ENCODE measurements around the gene RIMS3. TPM values are rescaled to one million over a fixed set of nuclear protein-coding genes. Genes with fewer than 3 reads are reported as not detected.
A peak's percentile ranks its signal among the peaks of the same experiment; 100 is the strongest.

RIMS3 gene
- total and polyA plus RNA-seq, 5 donors from 2014 or later: 1.0 to 3.8 (median 1.9) TPM

GRCh38 chr1:40690771-40691537 is 25.5 kb upstream of the RIMS3 start:
- ATAC-seq (ENCODE audit: low read depth in 2 of 2) (no peak), DNase-seq (no peak)
- Histone ChIP-seq H3K27ac (ENCODE audit: insufficient read depth, low read length, poor library complexity, severe bottlenecking) (peak overlapping the region; percentile 99), H3K9me3 (ENCODE audit: control insufficient read depth in 2 of 2, low read length in 2 of 2) (no peaks in the 10 kb centered on the region), H3K27me3 (ENCODE audit: control insufficient read depth, insufficient read depth, low read length) (no peaks in the 10 kb centered on the region), H3K4me3 (ENCODE audit: low read depth, low read length) (peak overlapping the region; percentile 83), H3K36me3 (ENCODE audit: control insufficient read depth, insufficient read depth, low read length) (peaks cover 8% of the 10 kb centered on the region), H3K4me1 (ENCODE audit: control insufficient read depth, insufficient read depth, low read length, poor library complexity, severe bottlenecking) (peaks cover 44% of the 10 kb centered on the region)
- Mint-ChIP-seq H3K4me1 (peaks cover 26 to 67% (median 42%) of the 10 kb centered on the region in 4 donors), H3K27me3 (no peaks in the 10 kb centered on the region), H3K27ac (peak overlapping the region; percentile 98 to 99 (median 98)), H3K9me3 (peaks cover 0 to 5% (median 0%) of the 10 kb centered on the region in 7 donors), H3K4me3 (peak overlapping the region; percentile 91 to 99 (median 98)), H3K36me3 (peaks cover 15% of the 10 kb centered on the region)

DNA sequence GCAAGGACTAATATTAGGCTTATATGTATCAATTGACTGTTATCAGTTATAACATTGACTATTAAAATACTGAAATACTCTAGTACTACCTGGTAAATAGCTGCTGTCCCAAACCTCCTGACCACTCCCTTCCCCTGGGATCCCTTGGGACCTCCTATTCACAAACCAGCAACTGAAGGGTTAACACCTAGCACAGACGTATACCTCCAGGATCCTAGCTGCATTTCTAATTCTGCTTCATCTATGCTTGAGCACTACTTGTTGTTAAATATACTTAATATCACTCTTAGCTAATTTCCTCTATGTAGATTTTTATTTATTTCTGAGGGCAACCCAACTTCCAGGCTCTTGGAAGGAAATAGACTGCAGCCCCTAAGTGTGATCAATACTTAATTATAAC is 24.3 kb upstream of the RIMS3 start:
- ATAC-seq (ENCODE audit: low read depth in 2 of 2): no peak
- Mint-ChIP-seq H3K27ac (peak overlapping the region in 2 of 3 donors; percentile 53 to 97), H3K9me3 (peaks cover 0 to 5% (median 0%) of the 10 kb centered on the region in 7 donors), H3K36me3 (peaks cover 15% of the 10 kb centered on the region), H3K4me1 (peaks cover 26 to 55% (median 40%) of the 10 kb centered on the region in 4 donors), H3K27me3 (no peaks in the 10 kb centered on the region), H3K4me3 (peak overlapping the region in 1 of 4 donors; percentile 55)
- Histone ChIP-seq H3K36me3 (ENCODE audit: control insufficient read depth, insufficient read depth, low read length) (peaks cover 8% of the 10 kb centered on the region), H3K9me3 (ENCODE audit: control insufficient read depth in 2 of 2, low read length in 2 of 2) (no peaks in the 10 kb centered on the region), H3K27me3 (ENCODE audit: control insufficient read depth, insufficient read depth, low read length) (no peaks in the 10 kb centered on the region), H3K27ac (ENCODE audit: insufficient read depth, low read length, poor library complexity, severe bottlenecking) (peak overlapping the region; percentile 99), H3K4me1 (ENCODE audit: control insufficient read depth, insufficient read depth, low read length, poor library complexity, severe bottlenecking) (peaks cover 36% of the 10 kb centered on the region), H3K4me3 (ENCODE audit: low read depth, low read length) (no peak overlapping the region)
- no peak for DNase-seq

GRCh38 chr1:40687661-40688060 is 22.2 kb upstream of the RIMS3 start:
- no peaks in the 10 kb centered on the region for H3K27me3 Mint-ChIP-seq
- ATAC-seq (ENCODE audit: low read depth in 2 of 2) (no peak), DNase-seq (no peak)
- no peak overlapping the region for H3K4me3 Mint-ChIP-seq
- no peak overlapping the region for H3K4me3 ChIP-seq (ENCODE audit: low read depth, low read length)
- H3K27ac ChIP-seq (ENCODE audit: insufficient read depth, low read length, poor library complexity, severe bottlenecking): no peak overlapping the region
- H3K4me1 ChIP-seq (ENCODE audit: control insufficient read depth, insufficient read depth, low read length, poor library complexity, severe bottlenecking): peaks cover 16% of the 10 kb centered on the region
- H3K9me3 ChIP-seq (ENCODE audit: control insufficient read depth in 2 of 2, low read length in 2 of 2): no peaks in the 10 kb centered on the region
- peaks cover 15% of the 10 kb centered on the region for H3K36me3 Mint-ChIP-seq
- peaks cover 15 to 35% (median 21%) of the 10 kb centered on the region in 4 donors for H3K4me1 Mint-ChIP-seq
- peaks cover 8% of the 10 kb centered on the region for H3K36me3 ChIP-seq (ENCODE audit: control insufficient read depth, insufficient read depth, low read length)
- peaks cover 0 to 7% (median 0%) of the 10 kb centered on the region in 7 donors for H3K9me3 Mint-ChIP-seq
- H3K27ac Mint-ChIP-seq: peak overlapping the region in 1 of 3 donors; percentile 15
- no peaks in the 10 kb centered on the region for H3K27me3 ChIP-seq (ENCODE audit: control insufficient read depth, insufficient read depth, low read length)

- Histone ChIP-seq H3K36me3 (ENCODE audit: control insufficient read depth, insufficient read depth, low read length) (peaks cover 8% of the 10 kb centered on the region), H3K4me3 (ENCODE audit: low read depth, low read length) (no peak overlapping the region), H3K9me3 (ENCODE audit: control insufficient read depth in 2 of 2, low read length in 2 of 2) (no peaks in the 10 kb centered on the region), H3K4me1 (ENCODE audit: control insufficient read depth, insufficient read depth, low read length, poor library complexity, severe bottlenecking) (peaks cover 10% of the 10 kb centered on the region), H3K27ac (ENCODE audit: insufficient read depth, low read length, poor library complexity, severe bottlenecking) (no peak overlapping the region), H3K27me3 (ENCODE audit: control insufficient read depth, insufficient read depth, low read length) (no peaks in the 10 kb centered on the region)
- H3K27ac Mint-ChIP-seq: no peak overlapping the region
- H3K9me3 Mint-ChIP-seq: peaks cover 0 to 7% (median 0%) of the 10 kb centered on the region in 7 donors
- H3K4me1 Mint-ChIP-seq: peaks cover 10 to 28% (median 16%) of the 10 kb centered on the region in 4 donors
- H3K36me3 Mint-ChIP-seq: peaks cover 15% of the 10 kb centered on the region
- H3K4me3 Mint-ChIP-seq: peak overlapping the region in 1 of 4 donors; percentile 13
- no peak for ATAC-seq (ENCODE audit: low read depth in 2 of 2)
- DNase-seq: no peak
- no peaks in the 10 kb centered on the region for H3K27me3 Mint-ChIP-seq
Observed at GRCh38 chr1:40687059-40687458, 21.6 kb upstream of the RIMS3 start.

GRCh38 chr1:40684669-40685068 is 19.2 kb upstream of the RIMS3 start:
- Mint-ChIP-seq H3K27ac (no peak overlapping the region), H3K36me3 (peaks cover 15% of the 10 kb centered on the region), H3K9me3 (peaks cover 0 to 7% (median 0%) of the 10 kb centered on the region in 7 donors), H3K4me1 (peaks cover 2 to 11% (median 7%) of the 10 kb centered on the region in 4 donors), H3K4me3 (no peak overlapping the region), H3K27me3 (no peaks in the 10 kb centered on the region)
- H3K4me3 ChIP-seq (ENCODE audit: low read depth, low read length): no peak overlapping the region
- H3K27ac ChIP-seq (ENCODE audit: insufficient read depth, low read length, poor library complexity, severe bottlenecking): no peak overlapping the region
- ATAC-seq (ENCODE audit: low read depth in 2 of 2): no peak
- no peaks in the 10 kb centered on the region for H3K27me3 ChIP-seq (ENCODE audit: control insufficient read depth, insufficient read depth, low read length)
- DNase-seq: no peak
- H3K36me3 ChIP-seq (ENCODE audit: control insufficient read depth, insufficient read depth, low read length): peaks cover 8% of the 10 kb centered on the region
- no peaks in the 10 kb centered on the region for H3K9me3 ChIP-seq (ENCODE audit: control insufficient read depth in 2 of 2, low read length in 2 of 2)
- peaks cover under 1% of the 10 kb centered on the region for H3K4me1 ChIP-seq (ENCODE audit: control insufficient read depth, insufficient read depth, low read length, poor library complexity, severe bottlenecking)

- Histone ChIP-seq H3K4me3 (ENCODE audit: low read depth, low read length) (no peak overlapping the region), H3K36me3 (ENCODE audit: control insufficient read depth, insufficient read depth, low read length) (no peaks in the 10 kb centered on the region), H3K27ac (ENCODE audit: insufficient read depth, low read length, poor library complexity, severe bottlenecking) (no peak overlapping the region), H3K27me3 (ENCODE audit: control insufficient read depth, insufficient read depth, low read length) (peaks cover 1% of the 10 kb centered on the region), H3K9me3 (ENCODE audit: control insufficient read depth in 2 of 2, low read length in 2 of 2) (no peaks in the 10 kb centered on the region), H3K4me1 (ENCODE audit: control insufficient read depth, insufficient read depth, low read length, poor library complexity, severe bottlenecking) (no peaks in the 10 kb centered on the region)
- Mint-ChIP-seq H3K4me1 (peaks cover 0 to 2% (median 0%) of the 10 kb centered on the region in 4 donors), H3K4me3 (no peak overlapping the region), H3K27ac (no peak overlapping the region), H3K36me3 (peaks cover 4% of the 10 kb centered on the region), H3K27me3 (peaks cover 5% of the 10 kb centered on the region), H3K9me3 (peaks cover 0 to 2% (median 0%) of the 10 kb centered on the region in 7 donors)
- DNase-seq (no peak), ATAC-seq (ENCODE audit: low read depth in 2 of 2) (no peak)
Observed at GRCh38 chr1:40679165-40679953, 13.9 kb upstream of the RIMS3 start.

GRCh38 chr1:40676501-40676900 is 11.0 kb upstream of the RIMS3 start:
- peaks cover 12% of the 10 kb centered on the region for H3K27me3 Mint-ChIP-seq
- H3K4me1 Mint-ChIP-seq: no peaks in the 10 kb centered on the region
- DNase-seq: no peak
- H3K27ac Mint-ChIP-seq: no peak overlapping the region
- Histone ChIP-seq H3K27me3 (ENCODE audit: control insufficient read depth, insufficient read depth, low read length) (peaks cover 1% of the 10 kb centered on the region), H3K9me3 (ENCODE audit: control insufficient read depth in 2 of 2, low read length in 2 of 2) (no peaks in the 10 kb centered on the region), H3K36me3 (ENCODE audit: control insufficient read depth, insufficient read depth, low read length) (no peaks in the 10 kb centered on the region), H3K4me3 (ENCODE audit: low read depth, low read length) (no peak overlapping the region), H3K27ac (ENCODE audit: insufficient read depth, low read length, poor library complexity, severe bottlenecking) (no peak overlapping the region), H3K4me1 (ENCODE audit: control insufficient read depth, insufficient read depth, low read length, poor library complexity, severe bottlenecking) (no peaks in the 10 kb centered on the region)
- ATAC-seq (ENCODE audit: low read depth in 2 of 2): no peak
- H3K4me3 Mint-ChIP-seq: no peak overlapping the region
- H3K36me3 Mint-ChIP-seq: no peaks in the 10 kb centered on the region
- H3K9me3 Mint-ChIP-seq: no peaks in the 10 kb centered on the region

All from CD4-positive, CD25-positive, alpha-beta regulatory T cell (primary cell).